GM12878 (cell line): ENCODE data around the gene RPLP1. TPM values are rescaled to one million over a fixed set of nuclear protein-coding genes. Genes with fewer than 3 reads are reported as not detected.

Experiments used
- ATAC-seq: fragments of 200-7000 bp; cut with Tn5 transposase; 3 replicates; pipeline ENCODE4 v1.9.1; 2020; ENCODE audit warnings: mild to moderate bottlenecking, moderate library complexity
- BruUV-seq: library from RNA; stranded (reverse); fragments of 400-500 nt; replicated peaks from 2 replicates; lab custom pipeline; 2021; lab: Mats Ljungman, UMichigan
- CTCF ChIA-PET: fragments of 300-600 bp; sonication (Branson Sonifier 250); formaldehyde crosslinking; extraction: SDS; loops from one replicate; lab custom pipeline; 2021; ENCODE audit warnings: inconsistent platforms; lab: Yijun Ruan, JAX
- POLR2A ChIA-PET: fragments of 350-600 bp; formaldehyde crosslinking; extraction: SDS; loops from one replicate; lab custom pipeline; 2021; ENCODE audit warnings: inconsistent platforms; lab: Charles Lee
- RAD21 ChIA-PET: fragments of 300-600 bp; sonication (Branson Sonifier 250); formaldehyde crosslinking; loops from one replicate; lab custom pipeline; 2023; ENCODE audit warnings: antibody characterized with exemption; ENCODE audit not compliant: unreplicated experiment; lab: Charles Lee
- SMC1A ChIA-PET: fragments of 300-600 bp; sonication (Branson Sonifier 250); formaldehyde crosslinking; loops from one replicate; lab custom pipeline; 2023; ENCODE audit not compliant: unreplicated experiment, uncharacterized antibody; lab: Charles Lee
- DNase-seq: peaks from one replicate; pipeline ENCODE4 v3.0.0-alpha.2; 2011; ENCODE audit warnings: low read depth, low spot score
- FAIRE-seq: peaks from 3 replicates; lab custom pipeline; 2011; peaks lifted over from hg19 to GRCh38; lab: Jason Lieb, UNC
- H2AFZ ChIP-seq: 2 replicates; pipeline ENCODE4 v1.6.0; 2011; ENCODE audit warnings: low read depth, low read length, control low read depth; ENCODE audit not compliant: control insufficient read depth
- H3K27ac ChIP-seq: 2 replicates; pipeline ENCODE4 v1.5.1; 2011; ENCODE audit warnings: control low read depth; ENCODE audit not compliant: control insufficient read depth, insufficient read depth
- H3K27me3 ChIP-seq, 2 experiments: replicated peaks in 1 of 2; 2 replicates each; pipeline versions ENCODE4 v1.6.0 to v1.6.1; 2011; ENCODE audit warnings: low read length in 1 of 2; ENCODE audit not compliant: control insufficient read depth in 2 of 2, insufficient read depth in 2 of 2
- H3K36me3 ChIP-seq, 2 experiments: 2 replicates each; pipeline ENCODE4 v1.5.1; 2011; ENCODE audit warnings: low read length in 1 of 2; ENCODE audit not compliant: control insufficient read depth in 2 of 2, insufficient read depth in 2 of 2
- H3K4me1 ChIP-seq: 2 replicates; pipeline ENCODE4 v1.6.1; 2011; ENCODE audit warnings: mild to moderate bottlenecking, low read length, moderate library complexity, mixed read lengths; ENCODE audit not compliant: control insufficient read depth, insufficient read depth
- H3K4me2 ChIP-seq: 2 replicates; pipeline ENCODE4 v1.6.0; 2011; ENCODE audit warnings: control low read depth; ENCODE audit not compliant: control insufficient read depth, insufficient read depth
- H3K4me3 ChIP-seq: fragments of 200-600 bp; sonication (generic); 2 replicates; pipeline ENCODE4 v1.5.1; 2016
- H3K79me2 ChIP-seq: 2 replicates; pipeline ENCODE4 v1.6.0; 2011; ENCODE audit warnings: low read length; ENCODE audit not compliant: control insufficient read depth, insufficient read depth
- H3K9ac ChIP-seq: 2 replicates; pipeline ENCODE4 v1.8.0; 2011; ENCODE audit warnings: low read length, control low read depth, mixed read lengths; ENCODE audit not compliant: control insufficient read depth, insufficient read depth
- H3K9me3 ChIP-seq: replicated peaks from 3 replicates; pipeline ENCODE4 v1.5.1; 2011; ENCODE audit warnings: mild to moderate bottlenecking, low read length; ENCODE audit not compliant: control insufficient read depth, insufficient read depth
- H4K20me1 ChIP-seq: 2 replicates; pipeline ENCODE4 v1.6.0; 2011; ENCODE audit not compliant: control insufficient read depth, insufficient read depth
- EP300 ChIP-seq, 2 experiments: fragments of 150-350 bp in 1 of 2; IDR thresholded peaks; 2 replicates each; pipeline ENCODE4 v1.6.1; 2011 to 2012; ENCODE audit warnings: low read depth in 2 of 2, low read length in 2 of 2, borderline replicate concordance in 1 of 2, improper control_type of control experiment in 1 of 2, inconsistent platforms in 1 of 2; ENCODE audit not compliant: control insufficient read depth in 1 of 2
- FOXM1 ChIP-seq: IDR thresholded peaks from 2 replicates; pipeline ENCODE4 v1.6.1; 2012; ENCODE audit warnings: low read depth, mild to moderate bottlenecking, inconsistent platforms, low read length, moderate library complexity
- HDAC6 ChIP-seq: fragments of 200-600 bp; sonication (generic); IDR thresholded peaks from one replicate; pipeline ENCODE4 v1.8.0; 2017; ENCODE audit warnings: antibody characterized with exemption; ENCODE audit not compliant: unreplicated experiment
- JUNB ChIP-seq: IDR thresholded peaks from 2 replicates; pipeline ENCODE4 v1.6.1; 2016; ENCODE audit warnings: antibody characterized with exemption, mild to moderate bottlenecking
- NFYA ChIP-seq: IDR thresholded peaks from 2 replicates; pipeline ENCODE4 v1.6.1; 2011; ENCODE audit warnings: low read depth, mild to moderate bottlenecking, low read length, improper control_type of control experiment, borderline replicate concordance
- PML ChIP-seq: IDR thresholded peaks from 2 replicates; pipeline ENCODE4 v1.6.1; 2012; ENCODE audit warnings: low read length, inconsistent platforms
- RAD51 ChIP-seq: fragments of 450-650 bp; IDR thresholded peaks from 2 replicates; pipeline ENCODE4 v1.6.1; 2016; ENCODE audit warnings: moderate library complexity, mild to moderate bottlenecking, inconsistent platforms
- SKIL ChIP-seq: fragments of 450-650 bp; IDR thresholded peaks from 2 replicates; pipeline ENCODE4 v1.6.1; 2017; ENCODE audit warnings: mild to moderate bottlenecking, low read depth, inconsistent platforms; ENCODE audit not compliant: poor library complexity, severe bottlenecking
- TARDBP ChIP-seq: IDR thresholded peaks from 2 replicates; pipeline ENCODE4 v1.6.1; 2016; ENCODE audit warnings: borderline replicate concordance
- TBL1XR1 ChIP-seq: IDR thresholded peaks from 2 replicates; pipeline ENCODE4 v1.6.1; 2012; ENCODE audit warnings: low read depth, low read length, improper control_type of control experiment
- TCF7 ChIP-seq: IDR thresholded peaks from 2 replicates; pipeline ENCODE4 v1.6.1; 2014; ENCODE audit warnings: antibody characterized with exemption, borderline replicate concordance
- WRNIP1 ChIP-seq: IDR thresholded peaks from 2 replicates; pipeline ENCODE4 v1.6.1; 2011; ENCODE audit warnings: low read depth, low read length, improper control_type of control experiment, borderline replicate concordance
- WGBS: methylation state at CpG from one replicate; pipeline ENCODE4 v1.1.6; 2016; ENCODE audit warnings: low lambda C conversion rate; ENCODE audit not compliant: insufficient replicate concordance, insufficient coverage; ENCODE audit errors: missing lambda C conversion rate; 5-methylcytosine and 5-hydroxymethylcytosine counted together
- in situ Hi-C: fragments of 300-500 bp; cut with MboI; formaldehyde crosslinking; loops from 9 replicates; pipeline ENCODE4 v1.14.3; 2018; ENCODE audit warnings: mixed read lengths
- intact Hi-C: fragments of 100-400 bp; cut with micrococcal nuclease; formaldehyde crosslinking; loops from one replicate; pipeline ENCODE4 v1.14.2; 2022; ENCODE audit not compliant: unreplicated experiment
- polyA plus RNA-seq, 11 experiments: library from polyadenylated mRNA; depleted of rRNA in 4 of 11; unstranded in 6 of 11; stranded (reverse) in 5 of 11; fragments of >200 nt; fragmentation: Nextera tagmentation in 4 of 11; fragmentation: Illumina TruSeq in 1 of 11; extraction: Ambion mirVana in 4 of 11; extraction: Trizol in 1 of 11; gene quantifications; 1 replicate in 1 of 11; 2 replicates in 10 of 11; pipeline versions ENCODE4 v1.2.1 to v1.2.3, GENCODE V29; 2011 to 2016; ENCODE audit warnings: inconsistent platforms in 2 of 11, missing spikeins in 2 of 11, low read depth in 1 of 11
- total RNA-seq, 4 experiments: library from RNA; depleted of rRNA in 3 of 4; stranded (reverse); fragments of >200 nt in 3 of 4; fragmentation: Illumina TruSeq in 1 of 4; extraction: Trizol in 1 of 4; gene quantifications; 2 replicates each; pipeline versions ENCODE4 v1.2.1 to v1.2.3, GENCODE V29; 2013 to 2021
- TF ChIP-seq, protein P1 (sequence below): fragments of 450-650 bp; IDR thresholded peaks from 2 replicates; pipeline ENCODE4 v1.6.1; 2018; ENCODE audit warnings: mild to moderate bottlenecking, low read depth, moderate library complexity; ENCODE audit not compliant: partially characterized antibody

RPLP1 gene
- total and polyA plus RNA-seq, 10 of the 15 experiments (the other 5 are each of a cell fraction or from before 2014, with no cell fraction given), result 217 to 3,098 (median 1,664) TPM

DNA sequence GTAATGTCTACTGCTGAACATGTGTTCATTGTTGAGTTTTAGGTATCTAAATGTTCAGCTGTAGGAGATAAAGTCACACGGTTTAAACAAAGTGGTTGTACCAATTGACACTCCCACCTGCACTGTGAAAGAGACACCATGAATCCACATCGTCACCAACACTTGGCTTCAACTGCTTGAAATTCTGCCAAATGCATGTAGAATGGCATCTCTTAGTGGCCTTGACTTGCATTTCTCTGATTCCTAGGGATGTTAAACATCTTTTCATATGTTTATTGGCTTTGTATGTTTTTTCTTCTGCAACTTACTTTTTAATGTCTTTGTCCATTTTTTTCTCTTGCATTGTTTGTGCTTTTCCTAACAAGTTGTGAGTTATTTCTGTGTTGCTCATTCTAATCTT lies 43.4 kb downstream of the RPLP1 start:
- Histone ChIP-seq H2AFZ (no peak overlapping the region), H3K4me3 (no peak overlapping the region), H3K27ac (no peak overlapping the region), H3K4me2 (no peak overlapping the region), H3K79me2 (no peaks in the 10 kb centered on the region), H3K36me3 (no peaks in the 10 kb centered on the region), H4K20me1 (no peaks in the 10 kb centered on the region; the same call in 1 of the 2 replicates), H3K9ac (no peak overlapping the region), H3K27me3 (no peaks in the 10 kb centered on the region), H3K9me3 (no peaks in the 10 kb centered on the region; the same call in 2 of the 3 replicates), H3K4me1 (no peaks in the 10 kb centered on the region)
- ChIA-PET POLR2A (no interaction called here), SMC1A (interaction anchor here (0.6 kb wide), 1 partner anchor 211 kb away, joined by 3 read pairs; no protein-coding TSS in a partner anchor), CTCF (no interaction called here), RAD21 (no interaction called here)
- BruUV-seq, result no TSS peak
- TF ChIP-seq NFYA (no peak), JUNB (no peak), RAD51 (no peak), SKIL (no peak), WRNIP1 (no peak), EP300 (IDR thresholded peaks at IDR 0.05; ENCODE audit: borderline replicate concordance in 1 of 2, control insufficient read depth in 1 of 2, low read depth in 2 of 2, low read length in 2 of 2) (no peak), TCF7 (no peak), PML (no peak), TARDBP (no peak), HDAC6 (no peak), FOXM1 (no peak), TBL1XR1 (no peak)
- TF ChIP-seq, protein P1, sequence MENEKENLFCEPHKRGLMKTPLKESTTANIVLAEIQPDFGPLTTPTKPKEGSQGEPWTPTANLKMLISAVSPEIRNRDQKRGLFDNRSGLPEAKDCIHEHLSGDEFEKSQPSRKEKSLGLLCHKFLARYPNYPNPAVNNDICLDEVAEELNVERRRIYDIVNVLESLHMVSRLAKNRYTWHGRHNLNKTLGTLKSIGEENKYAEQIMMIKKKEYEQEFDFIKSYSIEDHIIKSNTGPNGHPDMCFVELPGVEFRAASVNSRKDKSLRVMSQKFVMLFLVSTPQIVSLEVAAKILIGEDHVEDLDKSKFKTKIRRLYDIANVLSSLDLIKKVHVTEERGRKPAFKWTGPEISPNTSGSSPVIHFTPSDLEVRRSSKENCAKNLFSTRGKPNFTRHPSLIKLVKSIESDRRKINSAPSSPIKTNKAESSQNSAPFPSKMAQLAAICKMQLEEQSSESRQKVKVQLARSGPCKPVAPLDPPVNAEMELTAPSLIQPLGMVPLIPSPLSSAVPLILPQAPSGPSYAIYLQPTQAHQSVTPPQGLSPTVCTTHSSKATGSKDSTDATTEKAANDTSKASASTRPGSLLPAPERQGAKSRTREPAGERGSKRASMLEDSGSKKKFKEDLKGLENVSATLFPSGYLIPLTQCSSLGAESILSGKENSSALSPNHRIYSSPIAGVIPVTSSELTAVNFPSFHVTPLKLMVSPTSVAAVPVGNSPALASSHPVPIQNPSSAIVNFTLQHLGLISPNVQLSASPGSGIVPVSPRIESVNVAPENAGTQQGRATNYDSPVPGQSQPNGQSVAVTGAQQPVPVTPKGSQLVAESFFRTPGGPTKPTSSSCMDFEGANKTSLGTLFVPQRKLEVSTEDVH, result no peak
- 0% methylated on average over 2 of the region's 2 CpGs for WGBS
- in situ Hi-C loops (no loop called here), intact Hi-C loops (no loop called here)
- ATAC-seq (no peak), DNase-seq (no peak), FAIRE-seq (no peak)
